Left colon (tissue), 2 donors: Measurements from ENCODE around the gene SMIM13. TPM values are rescaled to one million over a fixed set of nuclear protein-coding genes. Genes with fewer than 3 reads are reported as not detected.
A peak's percentile ranks its signal among the peaks of the same experiment; 100 is the strongest.
"Not testable (repeated sequence)": the region's sequence is repeated elsewhere in the genome, so short reads cannot be mapped to it uniquely, and the experiment has no call there.

ENCODE experiments used
- ATAC-seq: fragments of 200-7000 bp; cut with Tn5 transposase; one replicate; pipeline ENCODE4 v1.9.1; 2020; ENCODE audit warnings: mild to moderate bottlenecking, moderate library complexity
- DNase-seq, 2 donors: peaks; one replicate each; pipeline ENCODE4 v3.0.0-alpha.2; 2020
- intact Hi-C, 2 donors: fragments of 100-400 bp; cut with DNase I in 1 of 2; cut with micrococcal nuclease in 1 of 2; formaldehyde crosslinking; loops; one replicate each; pipeline versions ENCODE4 v1.11.2 to v1.14.0; 2022; cut with DNase I, micrococcal nuclease
- total RNA-seq, 2 donors: library from RNA; stranded (reverse); fragmentation: NEBNext Ultra II Directional; extraction: Animal tissue kit (Norgen Biotek cat#: 25700); gene quantifications; one replicate each; pipeline ENCODE4 v1.2.1, GENCODE V29; 2021
- donor health status: DM: no; HTN: no; CAD: no.
- donor health status: DM: yes; HTN: yes; CAD: no.

SMIM13 gene
- total RNA-seq, 2 donors from 2014 or later = 5.1 to 5.5 TPM

GRCh38 chr6:11078266-11078665, 15.4 kb upstream of the SMIM13 start:
- no peak for ATAC-seq
- no peak for DNase-seq
- intact Hi-C loops = no loop called here

GRCh38 chr6:11080296-11080695, 13.3 kb upstream of the SMIM13 start:
- ATAC-seq (no peak), DNase-seq (no peak)
- intact Hi-C loops = no loop called here

- no peak for DNase-seq
- intact Hi-C loops = no loop called here
- ATAC-seq = no peak
Measured at GRCh38 chr6:11083491-11083890, 10.1 kb upstream of the SMIM13 start.

- no peak for DNase-seq
- intact Hi-C loops = no loop called here
- no peak for ATAC-seq
Measured at GRCh38 chr6:11083956-11084355, 9.7 kb upstream of the SMIM13 start.

GRCh38 chr6:11085758-11086435, 7.7 kb upstream of the SMIM13 start:
- intact Hi-C loops = no loop called here
- DNase-seq = no peak
- no peak for ATAC-seq

- intact Hi-C loops, DNase-seq, ATAC-seq: not testable (repeated sequence)
Measured at GRCh38 chr6:11087141-11087812, 6.4 kb upstream of the SMIM13 start.

- intact Hi-C loops = no loop called here
- ATAC-seq (no peak), DNase-seq (no peak)
Measured at GRCh38 chr6:11089695-11090094, 3.9 kb upstream of the SMIM13 start.

GRCh38 chr6:11091141-11091540, 2.5 kb upstream of the SMIM13 start:
- ATAC-seq, DNase-seq, intact Hi-C loops: not testable (repeated sequence)

- DNase-seq (no peak), ATAC-seq (peak; percentile 35)
- intact Hi-C loops = no loop called here
Measured at GRCh38 chr6:11092668-11093375, 812 bp upstream of the SMIM13 start.

GRCh38 chr6:11093376-11093625, 333 bp upstream of the SMIM13 start:
- intact Hi-C loops = no loop called here
- DNase-seq (no peak), ATAC-seq (peak; percentile 19)

- intact Hi-C loops = no loop called here
- peak; percentile 49 to 65 for DNase-seq
- peak; percentile 21 for ATAC-seq
Measured at GRCh38 chr6:11094411-11094851, 797 bp downstream of the SMIM13 start.

GRCh38 chr6:11094941-11095340, 1.3 kb downstream of the SMIM13 start:
- DNase-seq = no peak
- intact Hi-C loops = no loop called here
- no peak for ATAC-seq

GRCh38 chr6:11096109-11096508, 2.5 kb downstream of the SMIM13 start:
- ATAC-seq = peak; percentile 28
- intact Hi-C loops = no loop called here
- peak; percentile 28 to 31 for DNase-seq

GRCh38 chr6:11097476-11097875, 3.8 kb downstream of the SMIM13 start:
- ATAC-seq (no peak), DNase-seq (no peak)
- intact Hi-C loops = no loop called here

GRCh38 chr6:11098004-11098403, 4.4 kb downstream of the SMIM13 start:
- DNase-seq = no peak
- intact Hi-C loops = no loop called here

GRCh38 chr6:11101417-11101816, 7.8 kb downstream of the SMIM13 start:
- intact Hi-C loops = no loop called here
- ATAC-seq (no peak), DNase-seq (no peak)

More at GRCh38 chr6:11098004-11098403, 4.4 kb downstream of the SMIM13 start:
- ATAC-seq = no peak

GRCh38 chr6:11103065-11103464, 9.4 kb downstream of the SMIM13 start:
- ATAC-seq (no peak), DNase-seq (no peak)
- intact Hi-C loops = no loop called here

- no peak for DNase-seq
- no peak for ATAC-seq
- intact Hi-C loops = no loop called here
Measured at GRCh38 chr6:11108726-11109125, 15.1 kb downstream of the SMIM13 start.

GRCh38 chr6:11110921-11111768, 17.5 kb downstream of the SMIM13 start, which contains the start of gene ERVFRD-1:
ERVFRD-1 (minus strand) TSS chr6:11111725; CDS start chr6:11105310, 6,415 bp downstream.
- intact Hi-C loops = no loop called here
- ATAC-seq (no peak), DNase-seq (no peak)
